PC-9 (cell line): Measurements from ENCODE around the gene COPG1. TPM values are rescaled to one million over a fixed set of nuclear protein-coding genes. Genes with fewer than 3 reads are reported as not detected.
A peak's percentile ranks its signal among the peaks of the same experiment; 100 is the strongest.

Experiments
- BruUV-seq: library from RNA; stranded (reverse); fragments of 400-500 nt; replicated peaks from 2 replicates; lab custom pipeline; 2021; lab: Mats Ljungman, UMichigan
- CTCF ChIA-PET: fragments of 300-600 bp; sonication (Branson Sonifier 250); formaldehyde crosslinking; loops from one replicate; lab custom pipeline; 2022; ENCODE audit warnings: antibody characterized with exemption; lab: Charles Lee
- POLR2A ChIA-PET: fragments of 300-600 bp; sonication (Branson Sonifier 250); formaldehyde crosslinking; loops from one replicate; lab custom pipeline; 2022; ENCODE audit warnings: antibody characterized with exemption; ENCODE audit not compliant: unreplicated experiment; lab: Charles Lee
- DNase-seq, 2 experiments: peaks; one replicate each; pipeline versions ENCODE4 v3.0.0 to v3.0.0-alpha.2; 2015 to 2022; ENCODE audit warnings: mixed read lengths in 1 of 2
- H2AFZ ChIP-seq: fragments of 200-600 bp; sonication (generic); 2 replicates; pipeline ENCODE4 v1.8.1; 2017; ENCODE audit warnings: antibody characterized with exemption
- H3F3A ChIP-seq: fragments of 200-600 bp; sonication (generic); 2 replicates; pipeline ENCODE4 v1.8.1; 2017; ENCODE audit warnings: antibody characterized with exemption, mild to moderate bottlenecking, low read depth; ENCODE audit not compliant: insufficient read depth
- H3K27ac ChIP-seq: fragments of 200-600 bp; sonication (generic); 2 replicates; pipeline ENCODE4 v1.6.1; 2016; ENCODE audit warnings: mixed run types
- H3K27me3 ChIP-seq: fragments of 200-600 bp; sonication (generic); 2 replicates; pipeline ENCODE4 v1.6.1; 2016; ENCODE audit warnings: low read depth, mixed run types; ENCODE audit not compliant: insufficient read depth
- H3K36me3 ChIP-seq: fragments of 200-600 bp; sonication (generic); 2 replicates; pipeline ENCODE4 v1.6.1; 2016; ENCODE audit warnings: low read depth, mixed run types
- H3K4me1 ChIP-seq: fragments of 200-600 bp; sonication (generic); replicated peaks from 2 replicates; pipeline ENCODE4 v1.6.1; 2016; ENCODE audit warnings: mixed run types; ENCODE audit not compliant: insufficient read depth
- H3K4me2 ChIP-seq: fragments of 200-600 bp; sonication (generic); 2 replicates; pipeline ENCODE4 v1.6.1; 2017; ENCODE audit warnings: mixed run types
- H3K4me3 ChIP-seq: fragments of 200-600 bp; sonication (generic); 2 replicates; pipeline ENCODE4 v1.6.1; 2016; ENCODE audit warnings: mixed run types
- H3K79me2 ChIP-seq: fragments of 200-600 bp; sonication (generic); 2 replicates; pipeline ENCODE4 v1.6.1; 2017; ENCODE audit warnings: low read depth, mixed run types
- H3K9me2 ChIP-seq: fragments of 200-600 bp; sonication (generic); 2 replicates; pipeline ENCODE4 v1.8.1; 2017; ENCODE audit warnings: mild to moderate bottlenecking; ENCODE audit not compliant: insufficient read depth
- H3K9me3 ChIP-seq: fragments of 200-600 bp; sonication (generic); 2 replicates; pipeline ENCODE4 v1.8.1; 2016; ENCODE audit warnings: low read depth; ENCODE audit not compliant: insufficient read depth
- H4K20me1 ChIP-seq: fragments of 200-600 bp; sonication (generic); 2 replicates; pipeline ENCODE4 v1.8.1; 2017; ENCODE audit not compliant: insufficient read depth
- CTCF ChIP-seq: fragments of 200-600 bp; sonication (generic); conservative IDR thresholded peaks from 2 replicates; pipeline ENCODE4 v1.6.1; 2017; ENCODE audit warnings: mixed run types, antibody characterized with exemption, mild to moderate bottlenecking, moderate library complexity
- EZH2 ChIP-seq: fragments of 200-600 bp; sonication (generic); IDR thresholded peaks from 2 replicates; pipeline ENCODE4 v1.8.0; 2017; ENCODE audit warnings: antibody characterized with exemption, low read depth
- intact Hi-C: fragments of 100-400 bp; cut with micrococcal nuclease; formaldehyde crosslinking; loops from one replicate; pipeline ENCODE4 v1.10.0; 2022; ENCODE audit not compliant: unreplicated experiment
- total RNA-seq: library from RNA; stranded (reverse); gene quantifications from 2 replicates; pipeline ENCODE4 v1.2.3, GENCODE V29; 2021

Gene COPG1
- total RNA-seq, 1 experiment from 2014 or later: 212 TPM

- H3K27me3 ChIP-seq: no peaks in the 10 kb centered on the region
- peak overlapping the region; percentile 83 for H2AFZ ChIP-seq
- TF ChIP-seq EZH2: no peak
- TF ChIP-seq CTCF: no peak
- H3K4me2 ChIP-seq: peak overlapping the region; percentile 75
- peak overlapping the region; percentile 88 for H3K27ac ChIP-seq
- H3K4me1 ChIP-seq: peaks cover 52% of the 10 kb centered on the region
- no TSS peak for BruUV-seq
- H3K9me3 ChIP-seq: no peaks in the 10 kb centered on the region
- no peaks in the 10 kb centered on the region for H4K20me1 ChIP-seq
- H3F3A ChIP-seq: peaks cover 54% of the 10 kb centered on the region
- no peaks in the 10 kb centered on the region for H3K36me3 ChIP-seq
- no peaks in the 10 kb centered on the region for H3K9me2 ChIP-seq
- peak; percentile 74 to 88 for DNase-seq
- H3K79me2 ChIP-seq: no peaks in the 10 kb centered on the region
- intact Hi-C loops: loop anchor here (1.0 to 5.0 kb wide), 2 partner anchors 13 to 43 kb away; partner anchors contain the start of gene CNBP
- CTCF ChIA-PET: interaction anchor here (0.6 to 1.4 kb wide), 3 partner anchors 21 to 1669 kb away, joined by 4 read pairs; partner anchors contain the start of gene ATP2C1
- POLR2A ChIA-PET: interaction anchor here (0.5 to 1.2 kb wide), 8 partner anchors 9 to 47 kb away, joined by 3 to 21 read pairs (median 6); no protein-coding TSS in a partner anchor
- H3K4me3 ChIP-seq: peak overlapping the region; percentile 31
Measured at GRCh38 chr3:129224984-129225393, 24.4 kb upstream of the COPG1 start.

DNA sequence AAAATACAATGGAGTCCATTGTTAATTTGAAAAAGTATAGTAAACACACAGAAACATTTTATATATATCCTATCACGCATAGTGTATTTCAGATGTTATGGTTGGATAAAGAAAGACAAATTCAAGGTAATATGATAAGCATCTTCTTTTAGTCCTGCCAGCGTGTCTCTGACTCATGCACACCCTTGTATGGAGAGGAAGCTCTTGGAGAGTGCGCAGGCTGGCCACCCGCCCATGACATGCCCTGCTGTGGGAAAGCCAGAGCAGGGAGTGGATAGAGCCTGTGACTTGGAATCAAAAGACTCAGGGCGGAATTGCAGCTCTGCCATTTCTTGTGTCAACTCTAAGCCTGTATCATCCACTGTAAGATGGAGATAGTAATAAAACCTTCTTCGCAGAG lies 23.0 kb upstream of the COPG1 start:
- no peaks in the 10 kb centered on the region for H3K36me3 ChIP-seq
- intact Hi-C loops: loop anchor here (5.0 kb wide), 1 partner anchor 44 kb away; the partner anchor contains the start of gene CNBP
- DNase-seq: peak; percentile 88 to 90
- H4K20me1 ChIP-seq: no peaks in the 10 kb centered on the region
- peak overlapping the region; percentile 88 for H3K27ac ChIP-seq
- no peaks in the 10 kb centered on the region for H3K79me2 ChIP-seq
- ChIA-PET POLR2A (interaction anchor here (0.6 kb wide), 3 partner anchors 8 to 27 kb away, joined by 3 read pairs; no protein-coding TSS in a partner anchor), CTCF (no interaction called here)
- no peak overlapping the region for H2AFZ ChIP-seq
- H3F3A ChIP-seq: peaks cover 66% of the 10 kb centered on the region
- no peaks in the 10 kb centered on the region for H3K9me2 ChIP-seq
- TF ChIP-seq CTCF (no peak), EZH2 (no peak)
- H3K4me1 ChIP-seq: peaks cover 66% of the 10 kb centered on the region
- no peak overlapping the region for H3K4me3 ChIP-seq
- no peaks in the 10 kb centered on the region for H3K27me3 ChIP-seq
- H3K9me3 ChIP-seq: no peaks in the 10 kb centered on the region
- peak overlapping the region; percentile 48 for H3K4me2 ChIP-seq
- BruUV-seq: no TSS peak

DNA sequence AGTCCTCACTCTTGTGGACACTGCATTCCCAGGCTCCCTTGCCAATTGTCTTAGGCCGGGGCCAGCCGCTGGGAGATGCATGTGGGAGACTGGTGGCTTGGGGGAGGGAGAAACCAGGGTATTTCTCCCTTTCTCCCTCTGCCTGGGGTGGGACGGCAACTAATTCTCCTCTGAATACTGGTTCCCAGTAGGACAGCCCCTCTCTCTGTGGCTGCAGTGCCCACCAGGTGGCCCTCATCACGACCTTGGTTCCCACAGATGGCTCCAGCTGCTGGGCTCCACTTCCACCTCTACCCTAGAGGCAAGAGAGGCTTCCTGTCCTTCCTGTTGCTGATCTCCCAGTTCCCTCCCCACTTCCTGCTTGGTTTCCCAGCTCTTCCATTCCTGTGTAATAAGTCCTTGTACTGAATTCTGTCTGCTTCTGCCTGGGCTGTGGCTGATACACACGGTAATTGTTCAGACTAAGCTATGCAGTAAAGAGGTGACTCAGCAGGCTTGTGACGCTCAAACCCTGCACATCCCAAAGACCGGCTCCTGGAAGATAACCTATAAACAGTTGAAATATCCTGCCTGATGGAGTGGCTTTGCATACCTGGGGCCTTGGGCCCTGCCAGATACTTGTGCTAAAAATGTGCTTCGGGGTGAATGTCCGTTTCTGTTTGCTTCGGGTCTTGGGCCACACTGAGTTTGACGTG lies 20.4 kb upstream of the COPG1 start:
- TSS peak; percentile 23 for BruUV-seq
- TF ChIP-seq CTCF (no peak), EZH2 (no peak)

More for the DNA sequence above, 20.4 kb upstream of the COPG1 start:
- POLR2A ChIA-PET: interaction anchor here (0.6 to 1.1 kb wide), 3 partner anchors 11 to 287 kb away, joined by 3 to 16 read pairs (median 3); no protein-coding TSS in a partner anchor
- H3K4me3 ChIP-seq: no peak overlapping the region
- H3K27ac ChIP-seq: peak overlapping the region; percentile 82
- intact Hi-C loops: loop anchor here (5.0 kb wide), 1 partner anchor 47 kb away; the partner anchor contains the start of gene CNBP
- H3K27me3 ChIP-seq: no peaks in the 10 kb centered on the region
- H3K9me3 ChIP-seq: no peaks in the 10 kb centered on the region
- CTCF ChIA-PET: no interaction called here
- peak overlapping the region; percentile 47 for H3K4me2 ChIP-seq
- peak; percentile 42 to 85 for DNase-seq
- H2AFZ ChIP-seq: 0 out of 2 replicates have a peak overlapping the region, but pooled peaks have one; percentile 55
- no peaks in the 10 kb centered on the region for H3K9me2 ChIP-seq
- H3F3A ChIP-seq: peaks cover 71% of the 10 kb centered on the region
- H3K4me1 ChIP-seq: peaks cover 72% of the 10 kb centered on the region
- H4K20me1 ChIP-seq: no peaks in the 10 kb centered on the region
- H3K79me2 ChIP-seq: no peaks in the 10 kb centered on the region
- H3K36me3 ChIP-seq: no peaks in the 10 kb centered on the region
